Esophagus squamous epithelium (tissue), 4 donors: ENCODE results near the gene KCNQ1.

Source experiments
- POLR2A ChIP-seq, 4 donors: fragments of 450-650 bp; IDR thresholded peaks; one replicate each; pipeline ENCODE4 v1.6.1; 2017; ENCODE audit warnings: antibody characterized with exemption in 4 of 4, mild to moderate bottlenecking in 4 of 4, moderate library complexity in 3 of 4
- TF ChIP-seq, protein P1 (sequence below), 6 experiments: fragments of 450-650 bp in 4 of 6; fragments of 200-600 bp in 2 of 6; sonication (generic) in 2 of 6; IDR thresholded peaks; one replicate each; pipeline ENCODE4 v1.5.1; 2016 to 2019; ENCODE audit warnings: antibody characterized with exemption in 6 of 6, mild to moderate bottlenecking in 4 of 6, moderate library complexity in 4 of 6

DNA sequence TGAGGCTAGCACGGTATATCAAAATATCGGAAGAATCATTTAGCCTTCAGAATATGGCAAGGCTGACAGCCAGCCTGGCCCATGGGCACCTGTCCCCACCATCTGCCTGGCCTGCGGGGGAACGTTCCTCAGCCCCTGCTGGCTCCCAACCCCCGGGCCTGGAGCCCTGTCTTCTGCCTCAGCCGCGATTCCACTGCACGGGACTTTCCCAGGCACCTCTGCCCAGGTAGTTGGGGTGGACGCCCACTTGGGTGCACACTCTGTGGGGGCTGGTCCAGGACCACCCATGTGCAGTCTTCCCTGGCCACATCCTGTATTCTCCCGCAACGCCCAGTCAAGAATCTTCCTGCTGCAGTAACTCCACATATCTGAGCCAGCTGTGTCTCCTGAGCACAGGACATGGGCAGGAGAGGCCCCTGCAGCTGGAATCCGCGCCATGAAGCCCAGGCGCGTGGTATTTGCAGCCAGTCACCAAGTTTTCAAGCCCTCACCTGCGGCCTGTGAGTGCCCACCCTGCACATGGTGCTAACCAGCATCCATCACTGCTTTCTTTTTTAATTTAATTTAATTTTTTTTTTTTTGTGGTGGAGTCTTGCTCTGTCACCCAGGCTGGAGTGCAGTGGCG lies 77.9 kb downstream of the KCNQ1 start:
- TF ChIP-seq POLR2A (IDR thresholded peaks at IDR 0.05): no peak
- TF ChIP-seq, protein P1, sequence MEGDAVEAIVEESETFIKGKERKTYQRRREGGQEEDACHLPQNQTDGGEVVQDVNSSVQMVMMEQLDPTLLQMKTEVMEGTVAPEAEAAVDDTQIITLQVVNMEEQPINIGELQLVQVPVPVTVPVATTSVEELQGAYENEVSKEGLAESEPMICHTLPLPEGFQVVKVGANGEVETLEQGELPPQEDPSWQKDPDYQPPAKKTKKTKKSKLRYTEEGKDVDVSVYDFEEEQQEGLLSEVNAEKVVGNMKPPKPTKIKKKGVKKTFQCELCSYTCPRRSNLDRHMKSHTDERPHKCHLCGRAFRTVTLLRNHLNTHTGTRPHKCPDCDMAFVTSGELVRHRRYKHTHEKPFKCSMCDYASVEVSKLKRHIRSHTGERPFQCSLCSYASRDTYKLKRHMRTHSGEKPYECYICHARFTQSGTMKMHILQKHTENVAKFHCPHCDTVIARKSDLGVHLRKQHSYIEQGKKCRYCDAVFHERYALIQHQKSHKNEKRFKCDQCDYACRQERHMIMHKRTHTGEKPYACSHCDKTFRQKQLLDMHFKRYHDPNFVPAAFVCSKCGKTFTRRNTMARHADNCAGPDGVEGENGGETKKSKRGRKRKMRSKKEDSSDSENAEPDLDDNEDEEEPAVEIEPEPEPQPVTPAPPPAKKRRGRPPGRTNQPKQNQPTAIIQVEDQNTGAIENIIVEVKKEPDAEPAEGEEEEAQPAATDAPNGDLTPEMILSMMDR (IDR thresholded peaks at IDR 0.05): no peak
